HG03575 (cell line): ENCODE data around the gene SERPINF2.
"Not testable (repeated sequence)": the region's sequence is repeated elsewhere in the genome, so short reads cannot be mapped to it uniquely, and the experiment has no call there.

Source experiments
- ATAC-seq: cut with Tn5 transposase; IDR thresholded peaks from one replicate; pipeline ENCODE4 v1.9.1; 2021; ENCODE audit not compliant: unreplicated experiment, insufficient number of reproducible peaks, low FRiP score; ENCODE audit errors: extremely low read depth

The SERPINF2 gene

DNA sequence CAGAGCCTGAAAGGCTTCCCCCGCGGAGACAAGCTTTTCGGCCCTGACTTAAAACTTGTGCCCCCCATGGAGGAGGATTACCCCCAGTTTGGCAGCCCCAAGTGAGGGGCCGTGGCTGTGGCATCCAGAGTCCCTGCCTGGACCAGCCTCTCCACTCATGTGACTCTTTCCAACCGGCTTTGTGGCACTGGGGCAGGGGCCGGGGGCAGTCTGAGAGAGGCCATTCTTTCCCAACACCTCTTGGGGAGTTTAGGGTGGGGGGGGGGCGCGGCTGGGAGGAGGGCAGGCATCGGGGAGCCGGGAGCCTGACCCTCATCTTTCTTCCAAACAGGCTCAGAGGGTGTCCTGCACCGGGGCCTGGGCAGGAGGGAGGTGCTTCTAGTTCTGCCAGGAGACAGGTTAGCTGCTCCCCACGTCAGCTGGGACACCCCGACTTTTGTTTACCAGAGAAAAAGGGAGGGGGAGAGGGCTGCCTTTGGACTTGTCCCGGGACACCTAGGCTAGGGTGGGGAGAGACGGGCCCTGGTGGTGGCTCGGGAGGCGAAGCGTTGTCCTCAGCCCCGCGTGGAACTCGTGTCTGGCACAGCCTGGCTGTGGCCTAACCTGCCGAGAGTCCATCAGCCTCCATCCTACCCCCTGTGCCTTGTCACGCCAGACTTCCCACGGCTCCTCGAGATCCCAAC is 11.9 kb downstream of the SERPINF2 start:
- no peak for ATAC-seq

GRCh38 chr17:1755252-1755826 is 12.7 kb downstream of the SERPINF2 start:
- ATAC-seq, result no peak

DNA sequence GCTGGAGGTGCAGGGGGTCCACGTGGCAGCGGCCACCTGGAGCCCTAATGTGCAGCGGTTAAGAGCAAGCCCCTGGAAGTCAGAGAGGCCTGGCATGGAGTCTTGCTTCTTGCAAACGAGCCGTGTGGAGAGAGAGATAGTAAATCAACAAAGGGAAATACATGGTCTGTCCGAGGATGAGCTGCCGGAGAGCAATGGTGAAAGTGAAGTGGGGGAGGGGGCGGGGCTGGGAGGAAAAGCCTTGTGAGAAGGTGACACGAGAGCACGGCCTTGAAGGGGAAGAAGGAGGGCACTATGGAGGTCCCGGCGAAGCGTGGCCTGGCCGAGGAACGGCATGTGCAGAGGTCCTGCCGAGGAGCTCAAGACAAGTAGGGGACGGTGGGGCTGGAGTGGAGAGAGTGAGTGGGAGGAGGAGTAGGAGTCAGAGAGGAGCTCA is 13.2 kb downstream of the SERPINF2 start:
- no peak for ATAC-seq

- no peak for ATAC-seq
These were observed 16.1 kb downstream of the SERPINF2 start for GRCh38 chr17:1758807-1759206.

DNA sequence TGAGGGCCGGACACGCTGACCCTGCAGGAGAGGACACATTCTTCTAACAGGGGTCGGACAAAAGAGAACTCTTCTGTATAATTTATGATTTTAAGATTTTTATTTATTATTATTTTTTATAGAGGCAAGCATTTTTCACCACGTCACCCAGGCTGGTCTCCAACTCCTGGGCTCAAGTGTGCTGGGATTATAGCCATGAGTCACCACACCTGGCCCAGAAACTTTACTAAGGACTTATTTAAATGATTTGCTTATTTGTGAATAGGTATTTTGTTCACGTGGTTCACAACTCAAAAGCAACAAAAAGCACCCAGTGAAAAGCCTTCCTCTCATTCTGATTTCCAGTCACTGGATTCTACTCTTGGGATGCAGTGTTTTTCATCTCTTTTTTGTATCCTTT is 16.9 kb downstream of the SERPINF2 start:
- no peak for ATAC-seq

DNA sequence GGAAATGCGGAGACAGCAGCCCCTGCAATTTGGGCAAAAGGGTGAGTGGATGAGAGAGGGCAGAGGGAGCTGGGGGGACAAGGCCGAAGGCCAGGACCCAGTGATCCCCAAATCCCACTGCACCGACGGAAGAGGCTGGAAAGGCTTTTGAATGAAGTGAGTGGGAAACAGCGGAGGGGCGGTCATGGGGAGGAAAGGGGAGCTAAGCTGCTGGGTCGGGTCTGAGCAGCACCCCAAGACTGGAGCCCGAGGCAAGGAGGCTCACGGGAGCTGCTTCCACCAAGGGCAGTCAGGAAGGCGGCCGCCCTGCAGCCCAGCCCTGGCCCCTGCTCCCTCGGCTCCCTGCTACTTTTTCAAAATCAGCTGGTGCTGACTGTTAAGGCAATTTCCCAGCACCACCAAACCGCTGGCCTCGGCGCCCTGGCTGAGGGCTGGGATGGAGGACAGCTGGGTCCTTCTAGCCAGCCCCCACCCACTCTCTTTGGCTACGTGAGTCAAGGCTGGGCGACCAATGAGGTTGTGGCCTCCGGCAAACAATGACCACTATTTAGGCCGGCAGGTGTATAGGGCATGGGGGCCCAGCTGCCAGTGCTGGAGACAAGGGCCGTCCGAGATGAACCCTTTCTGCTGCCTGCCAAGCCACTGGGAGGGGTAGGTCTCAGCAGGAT is 19.7 kb downstream of the SERPINF2 start:
- no peak for ATAC-seq

- no peak for ATAC-seq
These were observed 20.5 kb downstream of the SERPINF2 start for GRCh38 chr17:1762901-1763898.

DNA sequence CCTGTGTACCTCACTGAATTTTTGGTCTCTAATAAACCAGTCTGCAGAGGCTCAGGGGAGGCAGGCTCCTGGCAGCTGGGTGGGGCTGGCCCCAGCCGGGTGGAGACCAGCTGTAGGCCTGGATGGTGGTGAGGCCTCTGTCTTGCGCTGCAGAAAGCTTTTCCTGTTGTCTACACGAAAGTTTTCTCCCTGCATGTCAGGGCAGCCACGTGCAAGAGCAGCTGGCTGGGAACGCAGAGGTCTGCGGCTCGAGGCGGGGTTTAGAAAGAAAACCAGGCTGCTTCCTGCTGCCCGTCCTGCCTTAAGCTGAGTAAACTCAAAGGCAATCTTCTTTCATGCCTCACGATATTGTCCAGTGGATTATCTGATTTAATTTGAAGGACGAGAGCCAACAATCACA is 21.6 kb downstream of the SERPINF2 start:
- ATAC-seq, result no peak

GRCh38 chr17:1764705-1765104 is 22.0 kb downstream of the SERPINF2 start:
- not testable (repeated sequence) for ATAC-seq

DNA sequence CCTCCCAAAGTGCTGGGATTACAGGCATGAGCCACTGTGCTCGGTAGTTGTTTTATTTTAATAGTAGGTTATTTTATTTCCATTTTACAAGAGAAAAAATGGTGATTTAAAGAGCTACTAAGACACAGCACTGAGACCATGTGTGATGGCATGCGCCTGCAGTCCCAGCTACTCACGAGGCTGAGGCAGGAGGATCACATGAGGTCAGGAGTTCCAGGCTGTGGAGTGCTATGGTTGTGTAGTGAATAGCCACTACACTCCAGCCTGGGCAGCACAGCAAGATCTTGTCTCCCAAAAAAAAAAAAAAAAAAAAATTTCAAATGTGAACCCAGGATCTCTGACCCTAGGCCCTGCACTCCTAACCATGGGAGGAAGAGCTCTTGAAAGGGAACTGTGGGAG is 22.9 kb downstream of the SERPINF2 start:
- ATAC-seq, result no peak

- no peak for ATAC-seq
These were observed 23.9 kb downstream of the SERPINF2 start for GRCh38 chr17:1766382-1767135.

- ATAC-seq, result no peak
These were observed 24.7 kb downstream of the SERPINF2 start for GRCh38 chr17:1767358-1767757.

DNA sequence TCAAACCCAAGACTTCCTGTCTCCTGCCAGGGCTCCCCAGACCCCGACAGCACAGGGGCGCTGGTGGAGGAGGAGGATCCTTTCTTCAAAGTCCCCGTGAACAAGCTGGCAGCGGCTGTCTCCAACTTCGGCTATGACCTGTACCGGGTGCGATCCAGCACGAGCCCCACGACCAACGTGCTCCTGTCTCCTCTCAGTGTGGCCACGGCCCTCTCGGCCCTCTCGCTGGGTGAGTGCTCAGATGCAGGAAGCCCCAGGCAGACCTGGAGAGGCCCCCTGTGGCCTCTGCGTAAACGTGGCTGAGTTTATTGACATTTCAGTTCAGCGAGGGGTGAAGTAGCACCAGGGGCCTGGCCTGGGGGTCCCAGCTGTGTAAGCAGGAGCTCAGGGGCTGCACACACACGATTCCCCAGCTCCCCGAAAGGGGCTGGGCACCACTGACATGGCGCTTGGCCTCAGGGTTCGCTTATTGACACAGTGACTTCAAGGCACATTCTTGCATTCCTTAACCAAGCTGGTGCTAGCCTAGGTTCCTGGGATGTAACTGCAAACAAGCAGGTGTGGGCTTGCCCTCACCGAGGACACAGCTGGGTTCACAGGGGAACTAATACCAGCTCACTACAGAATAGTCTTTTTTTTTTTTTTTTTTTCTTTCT is 27.3 kb downstream of the SERPINF2 start:
- ATAC-seq, result no peak

DNA sequence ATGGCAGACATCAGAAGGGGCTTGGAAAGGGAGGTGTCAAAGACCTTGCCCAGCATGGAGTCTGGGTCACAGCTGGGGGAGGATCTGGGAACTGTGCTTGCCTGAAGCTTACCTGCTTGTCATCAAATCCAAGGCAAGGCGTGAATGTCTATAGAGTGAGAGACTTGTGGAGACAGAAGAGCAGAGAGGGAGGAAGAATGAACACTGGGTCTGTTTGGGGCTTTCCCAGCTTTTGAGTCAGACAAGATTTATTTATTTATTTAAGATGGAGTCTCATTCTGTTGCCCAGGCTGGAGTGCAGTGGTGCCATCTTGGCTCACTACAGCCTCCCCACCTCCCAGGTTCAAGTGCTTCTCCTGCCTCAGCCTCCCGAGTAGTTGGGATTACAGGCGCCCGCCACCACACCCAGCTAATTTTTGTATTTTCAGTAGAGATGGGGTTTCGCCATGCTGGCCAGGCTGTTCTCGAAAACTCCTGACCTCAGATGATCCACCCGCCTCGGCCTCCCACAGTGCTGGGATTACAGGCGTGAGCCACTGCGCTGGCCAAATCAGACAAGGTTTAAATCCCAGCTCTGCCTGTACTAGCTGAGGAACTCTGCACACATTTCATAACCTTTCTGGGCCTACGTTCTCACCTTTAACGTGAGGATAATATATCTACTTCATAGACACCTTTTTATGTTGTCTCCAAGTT is 30.5 kb downstream of the SERPINF2 start:
- ATAC-seq, result not testable (repeated sequence)

- no peak for ATAC-seq
These were observed 31.1 kb downstream of the SERPINF2 start for GRCh38 chr17:1773696-1774181.

GRCh38 chr17:1774390-1775176 is 31.9 kb downstream of the SERPINF2 start:
- no peak for ATAC-seq

GRCh38 chr17:1776328-1776727 is 33.7 kb downstream of the SERPINF2 start:
- no peak for ATAC-seq
